Activated T-cell treated with anti-CD3 and anti-CD28 coated beads, Interleukin-2, amount 50 U/mL, for 24 hours (primary cell): ENCODE results near the gene NEK8.

ENCODE experiments used
- DNase-seq: peaks from one replicate; pipeline ENCODE4 v3.0.0-alpha.2; 2020
- H3K27ac Mint-ChIP-seq: 2 replicates; pipeline ENCODE4 v1.8.0; 2020; ENCODE audit warnings: mild to moderate bottlenecking, mixed read lengths
- H3K27me3 Mint-ChIP-seq: 2 replicates; pipeline ENCODE4 v1.8.0; 2020; ENCODE audit warnings: mixed read lengths
- H3K36me3 Mint-ChIP-seq: 2 replicates; pipeline ENCODE4 v1.8.0; 2020; ENCODE audit warnings: low read depth, mixed read lengths
- H3K4me1 Mint-ChIP-seq: 2 replicates; pipeline ENCODE4 v1.8.0; 2020; ENCODE audit warnings: low read depth, mixed read lengths
- H3K4me3 Mint-ChIP-seq: 2 replicates; pipeline ENCODE4 v1.8.0; 2020; ENCODE audit warnings: mild to moderate bottlenecking, moderate library complexity, mixed read lengths
- H3K9me3 Mint-ChIP-seq: 2 replicates; pipeline ENCODE4 v1.8.0; 2020; ENCODE audit warnings: mixed read lengths

NEK8 gene

DNA sequence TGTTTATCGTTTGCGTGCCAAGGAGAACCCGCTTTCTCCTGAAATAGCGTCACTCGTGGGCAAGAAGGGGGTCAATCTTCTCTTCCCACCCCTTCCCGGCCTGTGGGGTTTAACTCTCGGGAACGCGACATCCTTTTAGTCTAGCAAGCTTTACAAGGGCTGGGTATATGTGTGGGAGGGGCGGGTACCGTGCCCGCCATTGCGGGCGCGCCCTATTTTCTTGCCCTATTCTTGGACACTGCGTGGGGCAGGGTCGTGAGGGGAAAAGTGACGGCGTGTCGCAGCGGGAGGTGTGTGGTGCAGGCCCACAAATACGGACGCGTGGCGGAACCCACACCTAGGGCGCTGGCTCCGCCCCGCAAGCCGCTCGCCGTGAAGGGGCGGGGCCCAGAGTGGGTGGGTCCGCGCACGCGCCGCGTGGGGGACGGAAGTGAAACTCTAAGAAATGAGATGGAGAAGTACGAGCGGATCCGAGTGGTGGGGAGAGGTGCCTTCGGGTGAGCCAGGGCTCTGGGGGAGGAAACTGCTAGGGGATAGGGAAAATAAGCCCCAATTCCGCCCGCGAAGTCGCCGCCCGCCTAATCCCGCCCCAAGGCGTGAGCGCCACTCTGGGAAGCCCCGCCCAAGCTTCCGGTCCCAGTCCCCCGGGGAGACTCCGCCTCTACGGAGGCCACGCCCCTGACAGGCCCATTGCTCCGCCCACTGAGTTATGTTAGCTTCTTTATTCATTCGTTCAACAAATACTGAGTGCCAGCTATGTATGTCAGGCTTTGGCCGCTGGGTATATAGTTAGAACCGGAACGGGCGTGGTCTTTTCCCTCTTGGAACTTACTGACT, at the start of gene NEK8:
NEK8 (plus strand) TSS at position 425 of the 837 bp plus-strand sequence; CDS start at position 451, 26 bp downstream.
- H3K27ac Mint-ChIP-seq = peak within 1 kb of the TSS; percentile 100
- H3K36me3 Mint-ChIP-seq = peaks cover 30% of the 10 kb centered on the region
- peaks cover 47% of the 10 kb centered on the region for H3K4me1 Mint-ChIP-seq
- DNase-seq = peak; percentile 99
- H3K4me3 Mint-ChIP-seq = peak within 1 kb of the TSS; percentile 100
- no peaks in the 10 kb centered on the region for H3K9me3 Mint-ChIP-seq
- no peaks in the 10 kb centered on the region for H3K27me3 Mint-ChIP-seq

DNA sequence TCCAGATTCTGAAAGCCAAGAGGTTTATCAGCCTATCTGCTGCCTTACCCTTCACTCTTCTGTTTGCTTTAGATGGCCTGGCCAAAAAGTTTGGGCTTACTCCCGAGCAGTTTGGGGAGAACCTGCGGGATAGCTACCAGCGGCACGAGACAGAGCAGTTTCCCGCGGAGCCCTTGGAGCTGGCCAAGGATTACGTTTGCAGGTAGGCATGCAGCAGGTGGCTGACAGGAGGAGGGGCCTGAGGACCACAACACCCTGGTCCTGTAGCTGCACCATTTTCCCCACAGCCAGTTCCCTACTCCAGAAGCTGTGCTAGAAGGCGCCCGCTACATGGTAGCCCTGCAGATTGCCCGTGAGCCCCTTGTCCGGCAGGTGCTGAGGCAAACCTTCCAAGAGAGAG, 45.9 kb upstream of the NEK8 start:
- no peaks in the 10 kb centered on the region for H3K4me1 Mint-ChIP-seq
- no peaks in the 10 kb centered on the region for H3K9me3 Mint-ChIP-seq
- no peak overlapping the region for H3K4me3 Mint-ChIP-seq
- DNase-seq = no peak
- H3K27ac Mint-ChIP-seq = no peak overlapping the region
- H3K27me3 Mint-ChIP-seq = no peaks in the 10 kb centered on the region
- H3K36me3 Mint-ChIP-seq = peaks cover 95% of the 10 kb centered on the region

DNA sequence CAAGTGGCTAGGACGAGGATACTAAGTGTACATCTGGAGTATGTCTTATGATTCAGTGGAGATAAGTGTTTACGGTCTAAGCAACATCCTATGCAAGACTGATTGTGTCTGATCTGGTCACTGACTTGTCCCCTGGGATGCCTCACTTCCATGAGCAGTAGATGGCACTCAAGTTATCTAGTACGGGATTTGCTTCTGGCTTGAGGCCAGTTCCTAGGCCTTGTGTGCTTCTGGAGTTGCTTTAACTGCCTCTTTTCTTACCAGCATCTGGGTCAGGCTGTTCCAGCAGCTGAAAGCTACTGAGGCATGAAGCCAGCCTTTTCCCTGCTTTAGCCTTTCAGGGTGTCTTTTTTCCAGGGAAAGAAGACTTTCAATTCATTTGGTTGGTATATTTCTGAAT, 43.6 kb upstream of the NEK8 start:
- Mint-ChIP-seq H3K4me1 (no peaks in the 10 kb centered on the region), H3K27me3 (no peaks in the 10 kb centered on the region), H3K36me3 (peaks cover 98% of the 10 kb centered on the region), H3K27ac (no peak overlapping the region), H3K9me3 (no peaks in the 10 kb centered on the region), H3K4me3 (no peak overlapping the region)
- DNase-seq = no peak

- H3K27me3 Mint-ChIP-seq = no peaks in the 10 kb centered on the region
- H3K36me3 Mint-ChIP-seq = peaks cover 98% of the 10 kb centered on the region
- no peak for DNase-seq
- H3K4me1 Mint-ChIP-seq = no peaks in the 10 kb centered on the region
- H3K27ac Mint-ChIP-seq = no peak overlapping the region
- no peak overlapping the region for H3K4me3 Mint-ChIP-seq
- H3K9me3 Mint-ChIP-seq = no peaks in the 10 kb centered on the region
Measured at GRCh38 chr17:28685366-28685765, 43.2 kb upstream of the NEK8 start.

GRCh38 chr17:28686296-28686695, 42.3 kb upstream of the NEK8 start:
- Mint-ChIP-seq H3K27me3 (no peaks in the 10 kb centered on the region), H3K9me3 (no peaks in the 10 kb centered on the region), H3K36me3 (peaks cover 98% of the 10 kb centered on the region), H3K4me3 (no peak overlapping the region), H3K4me1 (no peaks in the 10 kb centered on the region), H3K27ac (no peak overlapping the region)
- DNase-seq = no peak

DNA sequence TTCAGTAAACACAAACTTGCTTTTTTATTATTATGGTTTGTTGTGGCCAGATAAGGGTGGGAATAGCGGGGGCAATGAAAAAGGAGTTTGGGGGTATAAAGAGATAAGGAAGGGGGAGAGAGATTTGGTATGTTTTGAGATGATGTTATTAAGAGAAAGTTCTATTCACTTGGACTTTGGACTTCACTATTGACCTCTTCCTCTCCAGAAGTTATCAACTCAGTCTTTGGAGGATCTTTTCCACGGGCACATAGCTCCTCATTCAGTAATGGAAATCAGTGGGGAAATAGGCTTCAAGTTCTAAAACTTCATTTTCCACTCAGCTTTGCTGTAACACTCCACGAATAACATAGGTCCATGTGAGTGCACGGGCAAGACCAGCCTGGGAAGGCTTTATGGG, 40.1 kb upstream of the NEK8 start:
- peaks cover 92% of the 10 kb centered on the region for H3K36me3 Mint-ChIP-seq
- DNase-seq = no peak
- H3K4me1 Mint-ChIP-seq = no peaks in the 10 kb centered on the region
- no peak overlapping the region for H3K4me3 Mint-ChIP-seq
- no peaks in the 10 kb centered on the region for H3K9me3 Mint-ChIP-seq
- H3K27me3 Mint-ChIP-seq = no peaks in the 10 kb centered on the region
- no peak overlapping the region for H3K27ac Mint-ChIP-seq

DNA sequence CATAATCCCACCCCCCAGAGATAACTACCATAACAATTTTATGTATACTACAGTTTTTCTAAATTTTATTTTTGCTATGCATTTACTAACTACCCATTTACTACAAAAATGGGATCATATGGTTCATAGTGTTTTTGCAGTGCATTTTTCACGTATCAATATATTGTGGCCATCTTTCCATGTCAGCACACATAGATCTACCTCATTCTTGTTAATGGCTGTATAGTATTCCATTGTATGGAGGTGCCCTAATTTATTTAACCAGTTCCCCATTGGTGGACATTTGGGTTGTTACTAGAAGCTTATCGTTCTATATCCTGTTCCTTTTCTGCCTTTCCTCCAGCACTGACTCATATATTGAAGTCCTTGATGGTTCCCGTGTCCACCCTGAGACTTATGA, 39.6 kb upstream of the NEK8 start:
- no peak overlapping the region for H3K27ac Mint-ChIP-seq
- H3K27me3 Mint-ChIP-seq = no peaks in the 10 kb centered on the region

DNA sequence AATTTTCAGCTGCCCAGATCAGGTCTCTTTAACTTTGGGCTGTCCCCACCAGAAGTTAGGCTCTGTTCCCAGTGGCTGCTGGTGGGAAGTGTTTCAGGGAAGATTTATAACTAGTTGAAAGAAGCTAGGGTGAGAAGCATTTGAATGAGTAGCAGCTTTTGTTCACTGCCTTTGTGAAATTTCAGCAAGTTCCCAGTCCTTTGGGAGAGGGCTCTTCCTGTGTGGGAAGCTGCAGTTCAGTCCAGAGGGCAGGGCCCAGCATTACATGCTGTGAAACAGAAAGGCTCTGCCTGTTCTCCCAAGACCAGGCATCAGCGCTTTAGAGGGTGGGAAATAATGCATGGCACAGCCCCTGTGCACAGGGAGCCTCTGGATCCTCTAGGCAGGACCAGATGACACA, 34.7 kb upstream of the NEK8 start:
- H3K36me3 Mint-ChIP-seq = peaks cover 94% of the 10 kb centered on the region
- peaks cover 10% of the 10 kb centered on the region for H3K4me1 Mint-ChIP-seq
- H3K9me3 Mint-ChIP-seq = no peaks in the 10 kb centered on the region
- H3K27ac Mint-ChIP-seq = peak overlapping the region; percentile 17
- no peak overlapping the region for H3K4me3 Mint-ChIP-seq
- no peak for DNase-seq
- H3K27me3 Mint-ChIP-seq = no peaks in the 10 kb centered on the region

More for the DNA sequence above, 39.6 kb upstream of the NEK8 start:
- peaks cover 93% of the 10 kb centered on the region for H3K36me3 Mint-ChIP-seq
- H3K4me1 Mint-ChIP-seq = no peaks in the 10 kb centered on the region
- H3K4me3 Mint-ChIP-seq = no peak overlapping the region
- H3K9me3 Mint-ChIP-seq = no peaks in the 10 kb centered on the region
- no peak for DNase-seq

GRCh38 chr17:28698253-28698941, 30.2 kb upstream of the NEK8 start:
- Mint-ChIP-seq H3K27me3 (no peaks in the 10 kb centered on the region), H3K4me1 (peaks cover 10% of the 10 kb centered on the region), H3K36me3 (peaks cover 100% of the 10 kb centered on the region), H3K4me3 (no peak overlapping the region), H3K27ac (peak overlapping the region; percentile 82), H3K9me3 (no peaks in the 10 kb centered on the region)
- DNase-seq = no peak

- Mint-ChIP-seq H3K9me3 (no peaks in the 10 kb centered on the region), H3K4me3 (no peak overlapping the region), H3K27me3 (no peaks in the 10 kb centered on the region), H3K4me1 (peaks cover 10% of the 10 kb centered on the region), H3K27ac (peak overlapping the region; percentile 55), H3K36me3 (peaks cover 100% of the 10 kb centered on the region)
- DNase-seq = no peak
Measured at GRCh38 chr17:28700278-28700677, 28.3 kb upstream of the NEK8 start.

DNA sequence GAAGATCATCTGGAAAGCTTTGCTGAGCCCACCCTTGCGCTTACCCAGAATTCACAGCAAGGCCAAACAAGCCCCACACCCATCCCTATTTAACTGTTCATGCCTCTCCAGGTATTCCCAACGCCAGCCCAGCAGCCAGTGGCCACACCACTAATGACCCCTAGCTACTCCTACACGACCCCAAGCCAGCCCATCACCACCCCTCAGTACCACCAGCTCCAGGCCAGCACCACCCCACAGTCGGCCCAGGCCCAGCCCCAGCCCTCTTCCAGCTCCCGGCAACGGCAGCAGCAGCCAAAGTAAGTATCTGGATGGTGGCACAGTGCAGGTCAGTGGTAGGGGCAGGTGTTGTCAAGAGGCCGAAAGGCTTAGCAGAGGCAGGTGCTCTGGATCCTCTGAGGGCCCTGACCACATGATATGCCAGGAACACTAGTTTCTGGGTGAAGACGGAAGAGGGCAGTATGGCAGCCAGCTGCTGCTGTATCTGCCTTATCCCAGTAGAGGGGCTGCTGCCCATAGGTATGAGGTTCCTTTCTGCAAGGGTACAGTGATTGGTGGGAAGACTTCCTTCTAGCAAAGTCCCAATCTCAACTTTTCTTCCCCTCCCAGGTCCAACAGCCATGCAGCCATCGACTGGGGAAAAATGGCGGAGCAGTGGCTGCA, 27.6 kb upstream of the NEK8 start:
- no peaks in the 10 kb centered on the region for H3K9me3 Mint-ChIP-seq
- H3K36me3 Mint-ChIP-seq = peaks cover 98% of the 10 kb centered on the region
- H3K4me1 Mint-ChIP-seq = peaks cover 10% of the 10 kb centered on the region
- H3K4me3 Mint-ChIP-seq = no peak overlapping the region
- peak overlapping the region; percentile 55 for H3K27ac Mint-ChIP-seq
- H3K27me3 Mint-ChIP-seq = no peaks in the 10 kb centered on the region
- no peak for DNase-seq

- Mint-ChIP-seq H3K4me3 (no peak overlapping the region), H3K9me3 (no peaks in the 10 kb centered on the region), H3K4me1 (peaks cover 10% of the 10 kb centered on the region), H3K27ac (peak overlapping the region; percentile 76), H3K36me3 (peaks cover 94% of the 10 kb centered on the region), H3K27me3 (no peaks in the 10 kb centered on the region)
- no peak for DNase-seq
Measured at GRCh38 chr17:28702026-28702751, 26.4 kb upstream of the NEK8 start.

DNA sequence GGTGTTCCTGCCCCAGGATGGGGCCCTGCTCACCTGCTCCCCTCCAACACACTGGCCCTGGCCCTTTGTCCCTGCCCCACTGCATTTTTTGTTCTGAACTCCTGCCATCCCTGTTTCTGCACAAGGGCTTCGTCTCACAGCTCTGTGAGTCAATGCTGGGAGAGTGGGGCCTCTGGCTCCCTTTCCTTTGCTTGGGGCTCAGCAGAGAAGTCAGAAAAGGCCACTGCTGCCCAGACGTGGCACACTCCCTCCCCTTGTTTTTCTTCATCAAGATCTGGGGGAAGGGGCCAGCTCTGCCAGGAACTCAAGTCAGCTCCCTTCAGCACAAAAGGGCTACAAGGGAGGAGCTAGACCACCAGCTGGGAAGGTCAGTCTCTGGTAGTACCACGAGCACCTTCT, 25.8 kb upstream of the NEK8 start:
- peak overlapping the region; percentile 76 for H3K27ac Mint-ChIP-seq
- H3K4me1 Mint-ChIP-seq = peaks cover 8% of the 10 kb centered on the region
- peaks cover 94% of the 10 kb centered on the region for H3K36me3 Mint-ChIP-seq
- DNase-seq = no peak
- no peaks in the 10 kb centered on the region for H3K9me3 Mint-ChIP-seq
- no peak overlapping the region for H3K4me3 Mint-ChIP-seq
- H3K27me3 Mint-ChIP-seq = no peaks in the 10 kb centered on the region

GRCh38 chr17:28703552-28704218, 24.9 kb upstream of the NEK8 start:
- Mint-ChIP-seq H3K4me1 (peaks cover 2% of the 10 kb centered on the region), H3K36me3 (peaks cover 89% of the 10 kb centered on the region), H3K9me3 (no peaks in the 10 kb centered on the region), H3K27me3 (no peaks in the 10 kb centered on the region), H3K27ac (peak overlapping the region; percentile 41), H3K4me3 (no peak overlapping the region)
- no peak for DNase-seq
